PFSK-1 (cell line): ENCODE data around the gene NTM.

ENCODE experiments used
- POLR2AphosphoS5 ChIP-seq: IDR thresholded peaks from 2 replicates; pipeline ENCODE4 v1.6.1; 2012; ENCODE audit warnings: low read depth, mild to moderate bottlenecking, control low read depth, low read length, moderate library complexity
- SIN3A ChIP-seq: IDR thresholded peaks from 2 replicates; pipeline ENCODE4 v1.6.1; 2012; ENCODE audit warnings: mild to moderate bottlenecking, low read length, moderate library complexity, borderline replicate concordance; ENCODE audit not compliant: insufficient read depth
- TAF1 ChIP-seq: IDR thresholded peaks from 2 replicates; pipeline ENCODE4 v1.6.1; 2012; ENCODE audit warnings: low read length, control low read depth, borderline replicate concordance; ENCODE audit not compliant: insufficient read depth

DNA sequence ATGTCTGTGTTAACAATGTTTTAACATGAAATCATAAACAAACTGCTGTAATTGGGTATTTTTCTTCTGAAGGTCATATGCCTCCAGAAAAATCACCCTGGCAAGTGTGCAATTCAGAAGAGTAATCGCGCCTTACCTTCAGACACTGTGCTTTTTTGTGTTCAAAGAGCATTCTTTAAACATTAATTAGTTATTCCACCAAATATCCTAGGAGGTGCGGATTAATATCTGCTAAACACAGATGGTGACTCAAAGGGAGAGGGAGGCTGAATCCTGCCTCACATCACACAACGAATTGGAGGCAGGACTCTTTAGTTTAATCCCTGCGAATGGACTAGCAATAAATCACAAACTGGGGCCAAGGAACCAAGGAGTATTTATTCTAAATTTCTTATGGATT, 213.0 kb downstream of the NTM start:
- TF ChIP-seq POLR2AphosphoS5 (no peak), SIN3A (no peak), TAF1 (no peak)
